ENCODE results near the gene NRXN3. TPM values are rescaled to one million over a fixed set of nuclear protein-coding genes. Genes with fewer than 3 reads are reported as not detected.

Gene NRXN3
- total and polyA plus RNA-seq, 2 of the 4 experiments (the other 2 are of a cell fraction), result 4.8 to 25.1 TPM

GRCh38 chr14:79279645-79280597, 1109.7 kb downstream of the NRXN3 start:
- peaks cover 20% of the 10 kb centered on the region for H3K27me3 ChIP-seq (ENCODE audit: control insufficient read depth, insufficient read depth, low read length)
- 0% methylated on average over 4 of the region's 41 CpGs; no CpG with 5 or more reads in 1 of the 2 experiments for WGBS, 2 experiments (ENCODE audit: extremely low coverage in 2 of 2, insufficient read length in 1 of 2)
- peak overlapping the region; percentile 97 for H2AFZ ChIP-seq (replicated peaks; ENCODE audit: low read length, poor library complexity)
- H3K18ac ChIP-seq (ENCODE audit: low read depth, low read length), result no peak overlapping the region
- peak overlapping the region; percentile 2; the same call in 1 of the 2 replicates for H3K9ac ChIP-seq (ENCODE audit: low read depth, low read length)
- H3K9me3 ChIP-seq (ENCODE audit: control insufficient read depth, insufficient read depth, low read length), result no peaks in the 10 kb centered on the region
- peak overlapping the region; percentile 89 for H3K4me2 ChIP-seq (ENCODE audit: low read depth, low read length)
- H3K14ac ChIP-seq (replicated peaks; ENCODE audit: low read depth, low read length), result no peak overlapping the region
- H3K4me3 ChIP-seq (ENCODE audit: insufficient read depth, low read depth, low read length), result peak overlapping the region; percentile 88
- no peaks in the 10 kb centered on the region for H3K36me3 ChIP-seq (ENCODE audit: control insufficient read depth, insufficient read depth, low read length)
- no peak for TF ChIP-seq CEBPB (IDR thresholded peaks at IDR 0.05; ENCODE audit: low read depth, low read length)
- 0 out of 2 replicates have a peak, but pooled peaks have one; percentile 15 for TF ChIP-seq MXI1 (IDR thresholded peaks at IDR 0.05; ENCODE audit: borderline replicate concordance, low read depth, low read length)
- no peak overlapping the region for H4K8ac ChIP-seq (ENCODE audit: low read depth in 2 of 2, low read length in 2 of 2)
- H2BK120ac ChIP-seq (ENCODE audit: low read depth, low read length), result no peak overlapping the region
- H4K91ac ChIP-seq (ENCODE audit: insufficient read depth, low read depth, low read length), result no peak overlapping the region
- in situ Hi-C loops (cut with MboI; ENCODE audit: low sequenced_read_pairs) (no loop called here), intact Hi-C loops (cut with micrococcal nuclease) (loop anchor here (1.0 to 10.0 kb wide), 6 partner anchors 89 to 575 kb away; no protein-coding TSS in a partner anchor), dilution Hi-C loops (cut with HindIII; ENCODE audit: low sequenced_read_pairs, unreplicated experiment) (no loop called here)
- 0 out of 4 replicates have a peak, but pooled peaks cover 0 to 3% of the 10 kb centered on the region in 2 experiments for H3K79me1 ChIP-seq (ENCODE audit: low read depth in 1 of 2, low read length in 2 of 2)
- POLR2A ChIA-PET (ENCODE audit: unreplicated experiment), result no interaction called here
- peak overlapping the region; percentile 83 for H2AK9ac ChIP-seq (replicated peaks; ENCODE audit: low read depth, low read length, poor library complexity)
- H2BK15ac ChIP-seq (ENCODE audit: low read depth, low read length), result no peak overlapping the region
- H3K23ac ChIP-seq (ENCODE audit: low read depth, low read length), result peak overlapping the region; percentile 50; the same call in 1 of the 2 replicates
- no peak overlapping the region for H4K5ac ChIP-seq (ENCODE audit: low read depth, low read length)
- H2AK5ac ChIP-seq (ENCODE audit: low read depth, low read length), result no peak overlapping the region
- H3K9me1 ChIP-seq (ENCODE audit: insufficient read depth, low read length), result peaks cover 5% of the 10 kb centered on the region; the same call in 1 of the 2 replicates
- no peak overlapping the region for H2BK20ac ChIP-seq (ENCODE audit: low read depth, low read length)
- H3K27ac ChIP-seq (ENCODE audit: insufficient read depth, low read length), result no peak overlapping the region
- CTCF ChIA-PET, result no interaction called here
- no peak; the same call in 1 of the 2 replicates for ATAC-seq (ENCODE audit: low read depth)
- peak; percentile 10 for DNase-seq
- no TSS peak for BruUV-seq (replicated peaks)
- no peak overlapping the region for H2BK5ac ChIP-seq (ENCODE audit: low read depth, low read length, poor library complexity, severe bottlenecking)
- no peaks in the 10 kb centered on the region for H4K20me1 ChIP-seq (ENCODE audit: insufficient read depth, low read length)
- H3K56ac ChIP-seq (ENCODE audit: extremely low read depth, insufficient read depth, low read length), result no peak overlapping the region
- no peak overlapping the region for H3K4ac ChIP-seq (ENCODE audit: low read depth, low read length)
- peaks cover 1% of the 10 kb centered on the region; the same call in 1 of the 2 replicates for H3K4me1 ChIP-seq (ENCODE audit: control insufficient read depth, insufficient read depth, low read length)

Measured in IMR-90 (cell line).